ENCODE results near the gene COL28A1.
A peak's percentile ranks its signal among the peaks of the same experiment; 100 is the strongest.

COL28A1 gene

GRCh38 chr7:7565746-7566650 is 30.3 kb upstream of the COL28A1 start:
- peak overlapping the region; percentile 89 for H3K4me2 ChIP-seq (ENCODE audit: low read depth, low read length, poor library complexity, severe bottlenecking)
- H3K9ac ChIP-seq (ENCODE audit: low read length): peak overlapping the region; percentile 91
- H3K79me2 ChIP-seq (ENCODE audit: insufficient read depth, low read length): peaks cover 38% of the 10 kb centered on the region
- no peaks in the 10 kb centered on the region for H3K9me3 ChIP-seq (ENCODE audit: insufficient read depth, low read length)
- H3K9me2 ChIP-seq (replicated peaks; ENCODE audit: insufficient read depth, low read length): no peaks in the 10 kb centered on the region
- H2AFZ ChIP-seq (ENCODE audit: low read depth, low read length, severe bottlenecking): peak overlapping the region; percentile 81
- peaks cover 28% of the 10 kb centered on the region for H3F3A ChIP-seq (ENCODE audit: insufficient read depth)
- H4K20me1 ChIP-seq (ENCODE audit: low read depth, low read length): no peaks in the 10 kb centered on the region
- no peak for TF ChIP-seq EZH2phosphoT487 (conservative IDR thresholded peaks at IDR 0.05; ENCODE audit: low read length)
- TF ChIP-seq, protein P1, sequence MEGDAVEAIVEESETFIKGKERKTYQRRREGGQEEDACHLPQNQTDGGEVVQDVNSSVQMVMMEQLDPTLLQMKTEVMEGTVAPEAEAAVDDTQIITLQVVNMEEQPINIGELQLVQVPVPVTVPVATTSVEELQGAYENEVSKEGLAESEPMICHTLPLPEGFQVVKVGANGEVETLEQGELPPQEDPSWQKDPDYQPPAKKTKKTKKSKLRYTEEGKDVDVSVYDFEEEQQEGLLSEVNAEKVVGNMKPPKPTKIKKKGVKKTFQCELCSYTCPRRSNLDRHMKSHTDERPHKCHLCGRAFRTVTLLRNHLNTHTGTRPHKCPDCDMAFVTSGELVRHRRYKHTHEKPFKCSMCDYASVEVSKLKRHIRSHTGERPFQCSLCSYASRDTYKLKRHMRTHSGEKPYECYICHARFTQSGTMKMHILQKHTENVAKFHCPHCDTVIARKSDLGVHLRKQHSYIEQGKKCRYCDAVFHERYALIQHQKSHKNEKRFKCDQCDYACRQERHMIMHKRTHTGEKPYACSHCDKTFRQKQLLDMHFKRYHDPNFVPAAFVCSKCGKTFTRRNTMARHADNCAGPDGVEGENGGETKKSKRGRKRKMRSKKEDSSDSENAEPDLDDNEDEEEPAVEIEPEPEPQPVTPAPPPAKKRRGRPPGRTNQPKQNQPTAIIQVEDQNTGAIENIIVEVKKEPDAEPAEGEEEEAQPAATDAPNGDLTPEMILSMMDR (IDR thresholded peaks at IDR 0.05; ENCODE audit: insufficient read depth, low read length, poor library complexity, severe bottlenecking): no peak
- peak overlapping the region; percentile 95 for H3K4me3 ChIP-seq (ENCODE audit: insufficient read depth, low read length, poor library complexity, severe bottlenecking)
- no peaks in the 10 kb centered on the region for H3K36me3 ChIP-seq (ENCODE audit: low read length)
- no peaks in the 10 kb centered on the region for H3K27me3 ChIP-seq (ENCODE audit: low read length)
- no peak overlapping the region for H3K27ac ChIP-seq (ENCODE audit: low read depth, low read length)

DNA sequence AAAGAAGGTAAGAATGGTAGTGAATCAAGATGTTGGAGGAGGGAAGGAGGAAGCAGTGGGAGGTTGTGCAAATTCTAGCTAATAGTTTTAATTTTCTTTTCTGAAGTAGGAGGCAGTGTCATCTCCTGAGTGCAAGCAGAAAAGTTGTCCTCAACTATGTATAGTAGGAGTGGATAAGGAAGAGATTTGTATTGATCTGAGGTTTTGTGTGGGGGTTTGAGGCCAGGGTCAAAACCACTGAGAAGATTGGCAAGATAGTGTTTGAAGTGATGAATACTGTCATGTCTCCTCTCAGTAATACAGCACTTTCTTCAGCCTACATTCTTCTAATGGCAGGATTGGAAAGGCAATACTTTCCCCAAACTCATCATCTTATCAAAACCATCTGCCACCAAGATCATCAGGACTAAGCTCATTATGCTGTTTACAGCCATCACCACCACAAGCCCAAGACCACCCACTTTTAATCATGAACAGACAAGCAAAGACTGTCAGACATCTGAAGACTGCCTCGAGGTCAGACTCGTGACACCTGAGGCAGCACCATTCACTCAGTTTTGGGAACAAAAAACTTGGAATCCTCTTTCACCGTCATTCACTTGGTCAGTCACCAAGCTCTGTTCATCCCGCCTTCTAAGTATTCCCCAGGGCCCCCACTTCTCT is 29.5 kb upstream of the COL28A1 start:
- Histone ChIP-seq H3K27me3 (ENCODE audit: low read length) (no peaks in the 10 kb centered on the region), H2AFZ (ENCODE audit: low read depth, low read length, severe bottlenecking) (no peak overlapping the region), H3K9ac (ENCODE audit: low read length) (no peak overlapping the region), H3K9me2 (replicated peaks; ENCODE audit: insufficient read depth, low read length) (no peaks in the 10 kb centered on the region), H3K9me3 (ENCODE audit: insufficient read depth, low read length) (no peaks in the 10 kb centered on the region), H3K36me3 (ENCODE audit: low read length) (no peaks in the 10 kb centered on the region), H3F3A (ENCODE audit: insufficient read depth) (peaks cover 27% of the 10 kb centered on the region), H3K4me2 (ENCODE audit: low read depth, low read length, poor library complexity, severe bottlenecking) (no peak overlapping the region), H4K20me1 (ENCODE audit: low read depth, low read length) (no peaks in the 10 kb centered on the region), H3K79me2 (ENCODE audit: insufficient read depth, low read length) (peaks cover 29% of the 10 kb centered on the region), H3K4me3 (ENCODE audit: insufficient read depth, low read length, poor library complexity, severe bottlenecking) (no peak overlapping the region), H3K27ac (ENCODE audit: low read depth, low read length) (no peak overlapping the region)
- TF ChIP-seq, protein P1 (IDR thresholded peaks at IDR 0.05; ENCODE audit: insufficient read depth, low read length, poor library complexity, severe bottlenecking): no peak
- no peak for TF ChIP-seq EZH2phosphoT487 (conservative IDR thresholded peaks at IDR 0.05; ENCODE audit: low read length)

DNA sequence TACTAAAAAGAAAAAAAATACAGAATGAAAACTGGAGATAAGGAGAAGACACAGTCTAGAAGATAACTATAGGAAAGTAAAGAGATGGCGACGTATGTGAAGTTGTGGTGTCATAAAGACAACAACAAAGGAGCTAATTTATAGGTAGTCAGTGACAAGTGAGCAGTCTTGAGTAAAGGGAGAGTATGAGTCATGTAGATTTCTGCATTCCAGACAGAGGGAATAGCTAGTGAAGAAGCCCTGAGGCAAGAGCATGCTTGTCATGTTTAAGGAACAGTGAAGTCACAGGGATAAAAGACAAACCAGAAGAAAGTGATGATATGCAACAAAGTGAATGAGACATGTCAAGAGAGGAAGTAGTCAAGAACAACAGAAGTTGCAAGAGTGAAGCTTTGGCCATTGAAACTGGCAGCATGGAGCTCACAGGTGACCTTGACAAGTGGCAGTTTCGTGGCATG is 28.7 kb upstream of the COL28A1 start:
- Histone ChIP-seq H2AFZ (ENCODE audit: low read depth, low read length, severe bottlenecking) (no peak overlapping the region), H3K9me2 (replicated peaks; ENCODE audit: insufficient read depth, low read length) (no peaks in the 10 kb centered on the region), H3K4me3 (ENCODE audit: insufficient read depth, low read length, poor library complexity, severe bottlenecking) (no peak overlapping the region), H3K9me3 (ENCODE audit: insufficient read depth, low read length) (no peaks in the 10 kb centered on the region), H4K20me1 (ENCODE audit: low read depth, low read length) (no peaks in the 10 kb centered on the region), H3F3A (ENCODE audit: insufficient read depth) (peaks cover 19% of the 10 kb centered on the region), H3K79me2 (ENCODE audit: insufficient read depth, low read length) (peaks cover 21% of the 10 kb centered on the region), H3K4me2 (ENCODE audit: low read depth, low read length, poor library complexity, severe bottlenecking) (no peak overlapping the region), H3K27me3 (ENCODE audit: low read length) (no peaks in the 10 kb centered on the region), H3K27ac (ENCODE audit: low read depth, low read length) (no peak overlapping the region), H3K9ac (ENCODE audit: low read length) (no peak overlapping the region), H3K36me3 (ENCODE audit: low read length) (no peaks in the 10 kb centered on the region)
- TF ChIP-seq, protein P1 (IDR thresholded peaks at IDR 0.05; ENCODE audit: insufficient read depth, low read length, poor library complexity, severe bottlenecking): no peak
- TF ChIP-seq EZH2phosphoT487 (conservative IDR thresholded peaks at IDR 0.05; ENCODE audit: low read length): no peak

Measured in SU-DHL-6 (cell line).